Endothelial cell of umbilical vein (primary cell): Measurements from ENCODE around the gene MFSD1. TPM values are rescaled to one million over a fixed set of nuclear protein-coding genes. Genes with fewer than 3 reads are reported as not detected.

Source experiments
- BruUV-seq: library from RNA; stranded (reverse); fragments of 400-500 nt; replicated peaks from 2 replicates; lab custom pipeline; 2021; lab: Mats Ljungman, UMichigan
- CTCF ChIA-PET: fragments of 300-600, 350-600 bp; sonication (Branson Sonifier 250); formaldehyde crosslinking; loops from one replicate; lab custom pipeline; 2021; ENCODE audit warnings: antibody characterized with exemption, inconsistent platforms; lab: Charles Lee
- POLR2A ChIA-PET: fragments of 300-600, 350-600 bp; sonication (Branson Sonifier 250); formaldehyde crosslinking; loops from one replicate; lab custom pipeline; 2021; ENCODE audit warnings: antibody characterized with exemption, inconsistent platforms; lab: Charles Lee
- DNase-seq: peaks from one replicate; pipeline ENCODE4 v3.0.0-alpha.2; 2011; ENCODE audit warnings: low read depth, low spot score
- FAIRE-seq: peaks from 2 replicates; lab custom pipeline; 2011; peaks lifted over from hg19 to GRCh38; lab: Jason Lieb, UNC
- H2AFZ ChIP-seq: 2 replicates; pipeline ENCODE4 v1.6.0; 2012; ENCODE audit warnings: low read depth, low read length, control low read depth, inconsistent platforms
- H3K27ac ChIP-seq: 2 replicates; pipeline ENCODE4 v1.5.1; 2011; ENCODE audit warnings: low read depth, mild to moderate bottlenecking, control low read depth, low read length, moderate library complexity; ENCODE audit not compliant: insufficient read depth
- H3K27me3 ChIP-seq, 2 experiments: 2 replicates each; pipeline versions ENCODE4 v1.6.0 to v1.6.1; 2011; ENCODE audit warnings: low read length in 2 of 2, mixed read lengths in 1 of 2; ENCODE audit not compliant: control insufficient read depth in 2 of 2, insufficient read depth in 2 of 2
- H3K36me3 ChIP-seq, 2 experiments: 2 replicates in 1 of 2; 3 replicates in 1 of 2; pipeline ENCODE4 v1.5.1; 2011; ENCODE audit warnings: low read length in 2 of 2, mild to moderate bottlenecking in 1 of 2, moderate library complexity in 1 of 2; ENCODE audit not compliant: control insufficient read depth in 2 of 2, insufficient read depth in 2 of 2; ENCODE audit errors: extremely low read depth in 1 of 2
- H3K4me1 ChIP-seq: 3 replicates; pipeline ENCODE4 v1.5.1; 2011; ENCODE audit warnings: mild to moderate bottlenecking, low read length; ENCODE audit not compliant: control insufficient read depth, insufficient read depth; ENCODE audit errors: extremely low read depth
- H3K4me2 ChIP-seq: 2 replicates; pipeline ENCODE4 v1.6.1; 2011; ENCODE audit warnings: low read length, control low read depth, mixed read lengths; ENCODE audit not compliant: insufficient read depth
- H3K4me3 ChIP-seq, 3 experiments: fragments of 200-600 bp in 1 of 3; sonication (generic), shearing (Covaris generic) in 1 of 3; replicated peaks in 1 of 3; 2 replicates each; pipeline ENCODE4 v1.5.1; 2011 to 2016; ENCODE audit warnings: control low read depth in 3 of 3, low read length in 3 of 3, mild to moderate bottlenecking in 2 of 3, inconsistent platforms in 1 of 3, low read depth in 1 of 3, moderate library complexity in 1 of 3; ENCODE audit not compliant: insufficient read depth in 1 of 3
- H3K79me2 ChIP-seq: 2 replicates; pipeline ENCODE4 v1.6.0; 2012; ENCODE audit warnings: low read length, inconsistent platforms; ENCODE audit not compliant: control insufficient read depth, insufficient read depth
- H3K9ac ChIP-seq: replicated peaks from 2 replicates; pipeline ENCODE3; 2011; ENCODE audit warnings: low read length, control low read depth; ENCODE audit not compliant: insufficient read depth; ENCODE audit errors: extremely low read depth
- H3K9me1 ChIP-seq: replicated peaks from 3 replicates; pipeline ENCODE4 v1.6.0; 2011; ENCODE audit warnings: mild to moderate bottlenecking, low read length; ENCODE audit not compliant: control insufficient read depth, insufficient read depth; ENCODE audit errors: extremely low read depth
- H3K9me3 ChIP-seq: replicated peaks from 2 replicates; pipeline ENCODE4 v1.5.1; 2012; ENCODE audit warnings: low read length, inconsistent platforms; ENCODE audit not compliant: control insufficient read depth, insufficient read depth
- H4K20me1 ChIP-seq: replicated peaks from 2 replicates; pipeline ENCODE3; 2011; ENCODE audit warnings: mild to moderate bottlenecking, low read length; ENCODE audit not compliant: control insufficient read depth, insufficient read depth; ENCODE audit errors: extremely low read depth
- CTCF ChIP-seq, 2 donors: IDR thresholded peaks; 1 replicate in 1 of 2; 2 replicates in 1 of 2; pipeline ENCODE4 v1.5.1; 2011; ENCODE audit warnings: low read length in 2 of 2, mild to moderate bottlenecking in 2 of 2, moderate library complexity in 2 of 2, control low read depth in 1 of 2, inconsistent platforms in 1 of 2, low read depth in 1 of 2; ENCODE audit not compliant: insufficient read depth in 1 of 2; ENCODE audit errors: extremely low read depth in 1 of 2
- EZH2 ChIP-seq: IDR thresholded peaks from 2 replicates; pipeline ENCODE4 v1.6.1; 2012; ENCODE audit warnings: borderline replicate concordance, low read depth, mild to moderate bottlenecking, moderate library complexity, low read length, inconsistent platforms; ENCODE audit not compliant: severe bottlenecking
- FOS ChIP-seq: IDR thresholded peaks from 2 replicates; pipeline ENCODE4 v1.6.1; 2011; ENCODE audit warnings: mild to moderate bottlenecking, low read length, moderate library complexity, borderline replicate concordance; ENCODE audit not compliant: insufficient read depth
- GATA2 ChIP-seq: IDR thresholded peaks from 2 replicates; pipeline ENCODE4 v1.7.0; 2011; ENCODE audit warnings: low read depth, mild to moderate bottlenecking, moderate library complexity, mixed read lengths, low read length; ENCODE audit not compliant: insufficient read length, insufficient read depth
- JUN ChIP-seq: IDR thresholded peaks from 2 replicates; pipeline ENCODE4 v1.6.1; 2011; ENCODE audit warnings: borderline replicate concordance, low read depth; ENCODE audit not compliant: insufficient read length, insufficient read depth
- MAX ChIP-seq: IDR thresholded peaks from 2 replicates; pipeline ENCODE4 v1.6.1; 2011; ENCODE audit not compliant: insufficient read depth, insufficient read length
- MYC ChIP-seq: IDR thresholded peaks from one replicate; pipeline ENCODE4 v1.6.1; 2011; ENCODE audit warnings: mild to moderate bottlenecking, low read depth, low read length
- POLR2A ChIP-seq: IDR thresholded peaks from 2 replicates; pipeline ENCODE4 v1.6.1; 2012; ENCODE audit warnings: low read depth, mild to moderate bottlenecking, control low read depth, low read length
- POLR2AphosphoS5 ChIP-seq: IDR thresholded peaks from 2 replicates; pipeline ENCODE4 v1.6.1; 2012; ENCODE audit warnings: low read depth, mild to moderate bottlenecking, control low read depth, low read length, moderate library complexity; ENCODE audit not compliant: insufficient read depth
- dilution Hi-C: fragments of 300-500 bp; cut with MboI; formaldehyde crosslinking; loops from one replicate; pipeline ENCODE4 v1.15.0; 2019; ENCODE audit warnings: low sequenced_read_pairs; ENCODE audit not compliant: extremely low pct_ligation_motif_present
- intact Hi-C: fragments of 100-400 bp; cut with micrococcal nuclease; formaldehyde crosslinking; loops from one replicate; pipeline ENCODE4 v1.10.0; 2022
- polyA plus RNA-seq, 4 experiments: library from polyadenylated mRNA; depleted of rRNA in 3 of 4; stranded (reverse) in 3 of 4; unstranded in 1 of 4; fragments of >200 nt; gene quantifications; 2 replicates each; pipeline versions ENCODE4 v1.2.1 to v1.2.3, GENCODE V29; 2011 to 2012; ENCODE audit warnings: missing spikeins in 1 of 4
- total RNA-seq: library from RNA; stranded (reverse); gene quantifications from 2 replicates; pipeline ENCODE4 v1.2.3, GENCODE V29; 2021

The MFSD1 gene
- total and polyA plus RNA-seq, 2 donors (not counting 3 experiments of a cell fraction or from before 2014, with no cell fraction given) = 38.2 to 65.1 TPM

- Histone ChIP-seq H3K36me3 (peaks cover 8 to 10% of the 10 kb centered on the region in 2 experiments), H3K9ac (no peak overlapping the region), H4K20me1 (no peaks in the 10 kb centered on the region), H3K27ac (no peak overlapping the region), H2AFZ (no peak overlapping the region), H3K79me2 (no peaks in the 10 kb centered on the region), H3K4me2 (no peak overlapping the region), H3K27me3 (no peaks in the 10 kb centered on the region), H3K9me3 (no peaks in the 10 kb centered on the region), H3K4me1 (no peaks in the 10 kb centered on the region), H3K9me1 (peaks cover 3% of the 10 kb centered on the region), H3K4me3 (no peak overlapping the region)
- dilution Hi-C loops (no loop called here), intact Hi-C loops (no loop called here)
- FAIRE-seq = no peak
- DNase-seq = no peak
- CTCF ChIA-PET = no interaction called here
- POLR2A ChIA-PET = no interaction called here
- TF ChIP-seq MYC = no peak
- TF ChIP-seq MAX = no peak
- TF ChIP-seq GATA2 = no peak
- TF ChIP-seq POLR2A = no peak
- BruUV-seq = no TSS peak
Observed at GRCh38 chr3:158823426-158823825, 21.6 kb downstream of the MFSD1 start.

GRCh38 chr3:158827773-158828172 lies 25.9 kb downstream of the MFSD1 start:
- Histone ChIP-seq H3K27me3 (no peaks in the 10 kb centered on the region), H3K4me1 (no peaks in the 10 kb centered on the region), H3K79me2 (no peaks in the 10 kb centered on the region), H3K9me3 (no peaks in the 10 kb centered on the region), H3K36me3 (peaks cover 7% of the 10 kb centered on the region in 2 experiments), H3K27ac (no peak overlapping the region), H3K4me2 (no peak overlapping the region), H3K4me3 (no peak overlapping the region), H3K9me1 (peaks cover 3% of the 10 kb centered on the region), H4K20me1 (no peaks in the 10 kb centered on the region), H2AFZ (no peak overlapping the region), H3K9ac (no peak overlapping the region)
- no TSS peak for BruUV-seq
- dilution Hi-C loops = no loop called here
- no peak for FAIRE-seq
- intact Hi-C loops = no loop called here
- DNase-seq = no peak
- POLR2A ChIA-PET = no interaction called here
- TF ChIP-seq JUN = no peak
- TF ChIP-seq MYC = no peak
- no peak for TF ChIP-seq MAX
- no peak for TF ChIP-seq POLR2AphosphoS5
- no peak for TF ChIP-seq GATA2
- TF ChIP-seq CTCF (IDR thresholded peaks at IDR 0.05; ENCODE audit: extremely low read depth in 1 of 2, insufficient read depth in 1 of 2, low read depth in 1 of 2, low read length in 2 of 2) = no peak
- TF ChIP-seq EZH2 = no peak
- TF ChIP-seq FOS = no peak
- no peak for TF ChIP-seq POLR2A
- CTCF ChIA-PET = no interaction called here
